ENCODE data around the gene RAPSN.

RAPSN gene

GRCh38 chr11:47406896-47407745 is 41.8 kb downstream of the RAPSN start:
- no peak for DNase-seq

GRCh38 chr11:47403571-47403970 is 45.4 kb downstream of the RAPSN start:
- DNase-seq: no peak

- DNase-seq: no peak
Measured at GRCh38 chr11:47403135-47403534, 45.8 kb downstream of the RAPSN start.

GRCh38 chr11:47400768-47401279 is 48.1 kb downstream of the RAPSN start:
- DNase-seq: no peak

GRCh38 chr11:47399860-47400767 is 48.8 kb downstream of the RAPSN start:
- DNase-seq: no peak

GRCh38 chr11:47398551-47398950 is 50.4 kb downstream of the RAPSN start:
- no peak for DNase-seq

GRCh38 chr11:47398011-47398410 is 50.9 kb downstream of the RAPSN start:
- DNase-seq: no peak

GRCh38 chr11:47396049-47396320 is 53.0 kb downstream of the RAPSN start:
- no peak for DNase-seq

- no peak for DNase-seq
Measured at GRCh38 chr11:47395223-47396048, 53.5 kb downstream of the RAPSN start.

- DNase-seq: no peak
Measured at GRCh38 chr11:47394322-47395222, 54.4 kb downstream of the RAPSN start.

- DNase-seq: no peak
Measured at GRCh38 chr11:47394050-47394321, 55.0 kb downstream of the RAPSN start.

GRCh38 chr11:47393163-47394049 is 55.5 kb downstream of the RAPSN start:
- DNase-seq: no peak

GRCh38 chr11:47392546-47393162 is 56.3 kb downstream of the RAPSN start:
- no peak for DNase-seq

GRCh38 chr11:47391711-47392432 is 57.1 kb downstream of the RAPSN start:
- DNase-seq: no peak

GRCh38 chr11:47391077-47391583 is 57.8 kb downstream of the RAPSN start:
- DNase-seq: no peak

GRCh38 chr11:47390422-47390760 is 58.5 kb downstream of the RAPSN start:
- no peak for DNase-seq

- DNase-seq: no peak
Measured at GRCh38 chr11:47389577-47390421, 59.1 kb downstream of the RAPSN start.

- no peak for DNase-seq
Measured at GRCh38 chr11:47388697-47389576, 60.0 kb downstream of the RAPSN start.
